ENCODE results near the gene PFKM. TPM values are rescaled to one million over a fixed set of nuclear protein-coding genes. Genes with fewer than 3 reads are reported as not detected.

PFKM gene
- polyA plus RNA-seq, 2 donors, result 15.4 to 21.6 TPM

DNA sequence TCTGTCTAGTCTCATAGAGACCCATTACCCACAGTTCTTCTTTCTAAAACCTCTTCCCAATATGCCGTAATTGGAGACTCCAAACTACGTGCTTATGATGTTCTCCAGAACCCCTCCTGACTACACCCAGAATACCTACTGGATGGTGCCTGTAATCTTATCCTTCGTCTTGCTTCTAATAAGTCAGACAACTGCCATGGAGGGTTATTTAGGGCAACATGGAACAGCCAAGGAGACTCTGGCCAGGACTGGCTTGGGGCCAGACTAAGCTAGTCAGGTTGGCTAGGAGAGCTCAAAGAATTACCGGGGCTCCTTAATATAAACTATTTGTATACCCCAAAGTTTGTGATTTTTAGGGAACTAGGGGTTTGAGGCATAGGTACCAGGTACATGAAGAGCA, 6.8 kb downstream of the PFKM start:
- Histone ChIP-seq H3K27me3 (ENCODE audit: control insufficient read depth in 1 of 2, insufficient read depth in 2 of 2, low read length in 2 of 2) (no peaks in the 10 kb centered on the region), H3K4me3 (ENCODE audit: low read depth in 1 of 2, low read length in 2 of 2) (no peak overlapping the region), H3K36me3 (ENCODE audit: control insufficient read depth in 2 of 2, insufficient read depth in 2 of 2, low read length in 1 of 2) (no peaks in the 10 kb centered on the region), H3K27ac (ENCODE audit: low read depth in 2 of 2, low read length in 1 of 2) (no peak overlapping the region), H3K4me1 (ENCODE audit: control insufficient read depth in 2 of 2, insufficient read depth in 2 of 2, low read length in 1 of 2) (no peaks in the 10 kb centered on the region), H3K9me3 (ENCODE audit: control insufficient read depth in 2 of 2, insufficient read depth in 1 of 2, low read depth in 1 of 2, low read length in 1 of 2) (no peaks in the 10 kb centered on the region)
- 87 to 89% methylated on average over 4 of the region's 4 CpGs for WGBS, 2 donors

- H3K4me3 ChIP-seq (ENCODE audit: low read depth in 1 of 2, low read length in 2 of 2), result no peak overlapping the region
- H3K36me3 ChIP-seq (ENCODE audit: control insufficient read depth in 2 of 2, insufficient read depth in 2 of 2, low read length in 1 of 2), result peaks cover 0 to 4% of the 10 kb centered on the region in 2 donors
- H3K9me3 ChIP-seq (ENCODE audit: control insufficient read depth in 2 of 2, insufficient read depth in 1 of 2, low read depth in 1 of 2, low read length in 1 of 2), result no peaks in the 10 kb centered on the region
- no peaks in the 10 kb centered on the region for H3K4me1 ChIP-seq (ENCODE audit: control insufficient read depth in 2 of 2, insufficient read depth in 2 of 2, low read length in 1 of 2)
- H3K27ac ChIP-seq (ENCODE audit: low read depth in 2 of 2, low read length in 1 of 2), result no peak overlapping the region
- 95 to 96% methylated on average over 2 of the region's 2 CpGs for WGBS, 2 donors
- no peaks in the 10 kb centered on the region for H3K27me3 ChIP-seq (ENCODE audit: control insufficient read depth in 1 of 2, insufficient read depth in 2 of 2, low read length in 2 of 2)
These were observed 7.9 kb downstream of the PFKM start for GRCh38 chr12:48126953-48127630.

DNA sequence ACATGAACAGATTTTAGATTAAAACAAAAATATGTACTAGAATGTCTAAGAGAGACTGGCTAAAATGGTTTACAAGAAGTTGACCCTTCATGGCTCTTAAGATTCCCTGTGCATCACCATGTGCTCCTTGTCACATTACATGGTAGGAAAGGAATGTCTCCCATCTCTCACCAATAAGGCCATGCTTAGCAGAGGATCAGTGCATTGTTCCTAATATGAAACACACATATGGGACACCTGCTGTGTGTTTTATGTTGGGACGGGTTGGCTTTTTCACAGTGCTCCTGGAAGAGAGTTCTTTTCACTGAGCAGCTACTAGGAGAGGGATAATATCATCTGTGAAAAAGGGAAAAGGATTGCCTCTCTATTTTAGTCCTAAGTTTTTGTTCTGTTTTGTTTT, 9.6 kb downstream of the PFKM start:
- no peaks in the 10 kb centered on the region for H3K4me1 ChIP-seq (ENCODE audit: control insufficient read depth in 2 of 2, insufficient read depth in 2 of 2, low read length in 1 of 2)
- H3K36me3 ChIP-seq (ENCODE audit: control insufficient read depth in 2 of 2, insufficient read depth in 2 of 2, low read length in 1 of 2), result peaks cover 3 to 15% of the 10 kb centered on the region in 2 donors
- no peak overlapping the region for H3K4me3 ChIP-seq (ENCODE audit: low read depth in 1 of 2, low read length in 2 of 2)
- H3K27ac ChIP-seq (ENCODE audit: low read depth in 2 of 2, low read length in 1 of 2), result no peak overlapping the region
- WGBS, 2 donors, result 96 to 100% methylated on average over 1 of the region's 1 CpG
- no peaks in the 10 kb centered on the region for H3K9me3 ChIP-seq (ENCODE audit: control insufficient read depth in 2 of 2, insufficient read depth in 1 of 2, low read depth in 1 of 2, low read length in 1 of 2)
- H3K27me3 ChIP-seq (ENCODE audit: control insufficient read depth in 1 of 2, insufficient read depth in 2 of 2, low read length in 2 of 2), result no peaks in the 10 kb centered on the region

DNA sequence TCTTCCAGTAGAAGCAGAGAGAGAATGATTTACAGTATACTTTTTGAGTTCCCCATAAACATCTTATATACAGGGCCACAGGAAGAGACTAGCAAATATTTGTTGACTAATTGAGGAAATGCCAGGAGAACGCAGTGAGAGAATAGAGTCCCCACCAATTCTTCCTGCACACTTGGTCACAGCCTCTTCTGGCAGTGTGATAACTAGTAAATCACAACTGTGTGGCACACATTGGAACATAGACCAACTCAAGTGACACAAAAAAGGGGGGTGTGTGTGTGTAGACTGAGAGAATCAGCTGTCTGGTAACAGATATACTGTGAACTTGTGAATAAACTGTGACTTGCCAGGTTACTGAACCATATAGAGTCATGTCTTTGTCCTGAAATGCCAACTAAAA, 10.2 kb downstream of the PFKM start:
- H3K9me3 ChIP-seq (ENCODE audit: control insufficient read depth in 2 of 2, insufficient read depth in 1 of 2, low read depth in 1 of 2, low read length in 1 of 2), result no peaks in the 10 kb centered on the region
- H3K36me3 ChIP-seq (ENCODE audit: control insufficient read depth in 2 of 2, insufficient read depth in 2 of 2, low read length in 1 of 2), result peaks cover 9 to 21% of the 10 kb centered on the region in 2 donors
- no peak overlapping the region for H3K4me3 ChIP-seq (ENCODE audit: low read depth in 1 of 2, low read length in 2 of 2)
- H3K27me3 ChIP-seq (ENCODE audit: control insufficient read depth in 1 of 2, insufficient read depth in 2 of 2, low read length in 2 of 2), result no peaks in the 10 kb centered on the region
- no peak overlapping the region for H3K27ac ChIP-seq (ENCODE audit: low read depth in 2 of 2, low read length in 1 of 2)
- H3K4me1 ChIP-seq (ENCODE audit: control insufficient read depth in 2 of 2, insufficient read depth in 2 of 2, low read length in 1 of 2), result no peaks in the 10 kb centered on the region
- WGBS, 2 donors, result 77 to 92% methylated on average over 1 of the region's 1 CpG

GRCh38 chr12:48131517-48131916, 12.4 kb downstream of the PFKM start:
- 92 to 94% methylated on average over 2 of the region's 2 CpGs for WGBS, 2 donors
- Histone ChIP-seq H3K36me3 (ENCODE audit: control insufficient read depth in 2 of 2, insufficient read depth in 2 of 2, low read length in 1 of 2) (peaks cover 15 to 29% of the 10 kb centered on the region in 2 donors), H3K27ac (ENCODE audit: low read depth in 2 of 2, low read length in 1 of 2) (no peak overlapping the region), H3K4me3 (ENCODE audit: low read depth in 1 of 2, low read length in 2 of 2) (no peak overlapping the region), H3K4me1 (ENCODE audit: control insufficient read depth in 2 of 2, insufficient read depth in 2 of 2, low read length in 1 of 2) (no peaks in the 10 kb centered on the region), H3K9me3 (ENCODE audit: control insufficient read depth in 2 of 2, insufficient read depth in 1 of 2, low read depth in 1 of 2, low read length in 1 of 2) (no peaks in the 10 kb centered on the region), H3K27me3 (ENCODE audit: control insufficient read depth in 1 of 2, insufficient read depth in 2 of 2, low read length in 2 of 2) (no peaks in the 10 kb centered on the region)

DNA sequence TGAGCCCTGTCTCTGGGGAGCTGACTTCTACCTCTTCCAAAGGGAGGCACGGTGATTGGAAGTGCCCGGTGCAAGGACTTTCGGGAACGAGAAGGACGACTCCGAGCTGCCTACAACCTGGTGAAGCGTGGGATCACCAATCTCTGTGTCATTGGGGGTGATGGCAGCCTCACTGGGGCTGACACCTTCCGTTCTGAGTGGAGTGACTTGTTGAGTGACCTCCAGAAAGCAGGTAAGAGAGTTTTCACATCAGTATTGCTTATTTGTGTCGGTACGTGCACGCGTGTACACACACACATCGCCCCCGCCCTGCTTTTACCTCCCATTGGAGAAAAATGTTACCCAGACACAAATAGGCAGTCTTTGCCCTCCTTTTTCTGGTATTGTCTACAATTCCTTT, 13.7 kb downstream of the PFKM start:
- no peak overlapping the region for H3K4me3 ChIP-seq (ENCODE audit: low read depth in 1 of 2, low read length in 2 of 2)
- peaks cover 18 to 33% of the 10 kb centered on the region in 2 donors for H3K36me3 ChIP-seq (ENCODE audit: control insufficient read depth in 2 of 2, insufficient read depth in 2 of 2, low read length in 1 of 2)
- H3K27ac ChIP-seq (ENCODE audit: low read depth in 2 of 2, low read length in 1 of 2), result no peak overlapping the region
- H3K9me3 ChIP-seq (ENCODE audit: control insufficient read depth in 2 of 2, insufficient read depth in 1 of 2, low read depth in 1 of 2, low read length in 1 of 2), result no peaks in the 10 kb centered on the region
- 93 to 96% methylated on average over 14 of the region's 14 CpGs for WGBS, 2 donors
- H3K4me1 ChIP-seq (ENCODE audit: control insufficient read depth in 2 of 2, insufficient read depth in 2 of 2, low read length in 1 of 2), result no peaks in the 10 kb centered on the region
- H3K27me3 ChIP-seq (ENCODE audit: control insufficient read depth in 1 of 2, insufficient read depth in 2 of 2, low read length in 2 of 2), result no peaks in the 10 kb centered on the region

GRCh38 chr12:48135027-48135426, 15.9 kb downstream of the PFKM start:
- Histone ChIP-seq H3K27ac (ENCODE audit: low read depth in 2 of 2, low read length in 1 of 2) (no peak overlapping the region), H3K9me3 (ENCODE audit: control insufficient read depth in 2 of 2, insufficient read depth in 1 of 2, low read depth in 1 of 2, low read length in 1 of 2) (no peaks in the 10 kb centered on the region), H3K4me3 (ENCODE audit: low read depth in 1 of 2, low read length in 2 of 2) (no peak overlapping the region), H3K36me3 (ENCODE audit: control insufficient read depth in 2 of 2, insufficient read depth in 2 of 2, low read length in 1 of 2) (peaks cover 26 to 33% of the 10 kb centered on the region in 2 donors), H3K4me1 (ENCODE audit: control insufficient read depth in 2 of 2, insufficient read depth in 2 of 2, low read length in 1 of 2) (no peaks in the 10 kb centered on the region), H3K27me3 (ENCODE audit: control insufficient read depth in 1 of 2, insufficient read depth in 2 of 2, low read length in 2 of 2) (no peaks in the 10 kb centered on the region)
- 87 to 94% methylated on average over 5 of the region's 5 CpGs for WGBS, 2 donors

DNA sequence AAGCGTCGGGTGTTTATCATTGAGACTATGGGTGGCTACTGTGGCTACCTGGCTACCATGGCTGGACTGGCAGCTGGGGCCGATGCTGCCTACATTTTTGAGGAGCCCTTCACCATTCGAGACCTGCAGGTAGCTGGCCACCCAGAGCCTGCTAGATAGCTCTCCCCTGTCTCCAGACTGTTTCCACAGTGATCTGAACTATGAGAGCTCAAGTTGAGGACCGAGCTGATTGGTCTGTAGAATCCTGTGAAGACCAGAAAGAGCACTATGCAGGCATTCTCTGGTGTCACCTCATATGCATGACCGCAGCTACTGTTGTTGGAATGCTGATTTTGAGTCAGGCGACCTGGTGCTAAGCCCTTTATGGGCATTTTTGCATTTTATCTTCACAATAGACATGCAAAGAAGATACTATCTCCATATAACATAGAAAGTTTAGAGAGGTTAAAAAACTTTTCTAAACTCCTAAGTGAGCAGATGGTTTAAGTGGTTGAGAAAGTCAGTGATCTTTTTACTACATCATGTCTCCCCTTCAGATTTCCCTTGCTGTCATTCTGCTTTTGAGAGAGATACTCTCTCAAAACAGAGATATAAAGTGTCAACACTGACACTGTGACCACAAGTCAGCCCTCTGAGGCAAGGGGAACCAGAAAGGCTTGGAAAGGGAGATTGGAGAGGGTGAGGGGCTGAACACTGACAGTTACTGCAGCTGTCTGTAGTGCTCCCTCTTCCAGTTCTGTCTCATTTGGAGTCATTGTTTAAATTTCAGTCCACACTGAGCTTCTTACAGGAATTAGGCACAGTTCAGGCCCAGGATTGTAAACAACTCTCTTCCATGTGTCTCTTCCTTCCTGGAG, 23.9 kb downstream of the PFKM start:
- Histone ChIP-seq H3K4me3 (ENCODE audit: low read depth in 1 of 2, low read length in 2 of 2) (no peak overlapping the region), H3K4me1 (ENCODE audit: control insufficient read depth in 2 of 2, insufficient read depth in 2 of 2, low read length in 1 of 2) (no peaks in the 10 kb centered on the region), H3K27me3 (ENCODE audit: control insufficient read depth in 1 of 2, insufficient read depth in 2 of 2, low read length in 2 of 2) (no peaks in the 10 kb centered on the region), H3K9me3 (ENCODE audit: control insufficient read depth in 2 of 2, insufficient read depth in 1 of 2, low read depth in 1 of 2, low read length in 1 of 2) (no peaks in the 10 kb centered on the region), H3K27ac (ENCODE audit: low read depth in 2 of 2, low read length in 1 of 2) (no peak overlapping the region), H3K36me3 (ENCODE audit: control insufficient read depth in 2 of 2, insufficient read depth in 2 of 2, low read length in 1 of 2) (peaks cover 17 to 20% of the 10 kb centered on the region in 2 donors)
- WGBS, 2 donors, result 86 to 89% methylated on average over 7 of the region's 7 CpGs

DNA sequence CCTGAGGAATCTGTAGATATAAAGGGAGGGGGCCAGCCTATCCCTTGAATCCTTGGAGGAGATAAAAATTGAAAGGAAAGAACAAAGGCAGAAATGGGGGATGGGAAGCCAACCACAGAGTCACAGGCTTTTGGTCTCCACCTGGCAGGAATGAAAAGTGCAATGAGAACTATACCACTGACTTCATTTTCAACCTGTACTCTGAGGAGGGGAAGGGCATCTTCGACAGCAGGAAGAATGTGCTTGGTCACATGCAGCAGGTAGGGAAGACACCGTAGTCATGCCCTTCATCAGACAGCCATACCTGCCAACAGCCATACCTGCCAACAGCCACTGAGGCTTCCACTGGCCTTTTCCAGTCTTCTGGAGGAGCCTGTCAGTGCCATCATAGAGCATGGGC, 24.7 kb downstream of the PFKM start:
- Histone ChIP-seq H3K4me3 (ENCODE audit: low read depth in 1 of 2, low read length in 2 of 2) (no peak overlapping the region), H3K36me3 (ENCODE audit: control insufficient read depth in 2 of 2, insufficient read depth in 2 of 2, low read length in 1 of 2) (peaks cover 20 to 21% of the 10 kb centered on the region in 2 donors), H3K4me1 (ENCODE audit: control insufficient read depth in 2 of 2, insufficient read depth in 2 of 2, low read length in 1 of 2) (no peaks in the 10 kb centered on the region), H3K9me3 (ENCODE audit: control insufficient read depth in 2 of 2, insufficient read depth in 1 of 2, low read depth in 1 of 2, low read length in 1 of 2) (no peaks in the 10 kb centered on the region), H3K27me3 (ENCODE audit: control insufficient read depth in 1 of 2, insufficient read depth in 2 of 2, low read length in 2 of 2) (no peaks in the 10 kb centered on the region), H3K27ac (ENCODE audit: low read depth in 2 of 2, low read length in 1 of 2) (no peak overlapping the region)
- 88 to 96% methylated on average over 2 of the region's 2 CpGs for WGBS, 2 donors
